Ecto neural progenitor cell (in vitro differentiated cells): ENCODE data around the gene TTF2.
"Not testable (repeated sequence)": the region's sequence is repeated elsewhere in the genome, so short reads cannot be mapped to it uniquely, and the experiment has no call there.

ENCODE experiments used
- DNase-seq: peaks from one replicate; pipeline ENCODE4 v3.0.0-alpha.2; 2018; ENCODE audit warnings: low spot score

TTF2 gene

GRCh38 chr1:117121589-117122329 is 61.6 kb downstream of the TTF2 start, which contains the start of gene TRIM45:
Gene TRIM45 (minus strand): TSS chr1:117121749. CDS start chr1:117121201, 548 bp downstream.
- DNase-seq, result peak; percentile 97

- DNase-seq, result no peak
Measured at GRCh38 chr1:117122330-117123025, 62.4 kb downstream of the TTF2 start.

DNA sequence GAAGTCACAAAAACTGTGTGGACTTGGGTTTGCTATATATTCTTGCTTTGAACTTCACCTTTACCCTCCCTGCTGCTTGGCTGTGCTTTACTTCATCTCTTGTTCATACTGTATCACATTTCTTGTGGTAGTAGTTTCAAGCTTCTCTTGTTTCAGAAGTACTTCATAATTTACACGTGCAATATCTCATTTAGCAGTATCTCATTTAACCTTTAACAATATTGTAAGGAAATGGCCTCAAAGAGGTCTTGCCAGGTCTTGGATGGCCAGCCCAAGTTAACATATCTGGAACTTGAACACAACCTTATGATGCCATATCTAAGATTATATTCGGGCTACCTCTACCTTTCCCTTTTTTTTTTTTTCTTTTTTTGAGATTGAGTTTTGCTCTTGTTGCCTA is 63.1 kb downstream of the TTF2 start:
- DNase-seq, result no peak

DNA sequence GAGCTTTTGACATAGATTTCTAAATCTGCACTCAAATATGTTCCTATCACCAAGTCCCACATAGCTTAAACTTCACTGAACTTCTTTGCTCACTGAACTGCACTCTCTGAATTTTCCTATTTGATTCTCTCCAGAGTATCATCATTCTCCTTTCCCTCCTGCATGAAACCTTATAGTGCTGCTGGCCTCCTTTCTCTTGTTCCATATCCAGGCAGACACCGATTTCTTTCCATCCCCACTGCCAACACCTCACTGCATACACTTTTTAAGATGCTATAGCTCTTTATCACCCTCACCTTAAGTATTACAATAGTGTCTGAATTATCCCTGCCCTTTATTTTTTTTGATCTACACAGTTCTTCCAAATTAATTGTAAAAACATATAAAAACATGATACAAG is 64.5 kb downstream of the TTF2 start:
- no peak for DNase-seq

DNA sequence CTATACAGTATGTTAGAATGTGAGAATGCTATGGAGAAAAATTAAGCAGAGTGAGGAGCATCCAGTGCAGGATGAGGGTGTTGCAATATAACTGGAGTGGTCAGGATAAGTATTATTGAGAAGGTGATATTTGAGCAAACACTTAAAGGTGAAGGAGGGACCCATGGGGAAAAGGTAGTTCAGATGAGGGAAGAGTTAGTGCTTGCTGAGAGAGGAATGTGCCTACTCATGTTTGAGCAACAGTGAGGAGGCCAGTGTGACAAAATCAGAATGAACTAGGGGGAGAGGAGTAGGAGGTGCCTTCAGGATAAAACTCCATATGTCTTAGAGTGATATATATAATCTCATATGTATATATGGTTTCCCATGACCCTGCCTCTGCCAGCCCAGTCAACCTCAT is 67.7 kb downstream of the TTF2 start:
- DNase-seq, result no peak

- DNase-seq, result no peak
Measured at GRCh38 chr1:117128323-117129079, 68.4 kb downstream of the TTF2 start.

DNA sequence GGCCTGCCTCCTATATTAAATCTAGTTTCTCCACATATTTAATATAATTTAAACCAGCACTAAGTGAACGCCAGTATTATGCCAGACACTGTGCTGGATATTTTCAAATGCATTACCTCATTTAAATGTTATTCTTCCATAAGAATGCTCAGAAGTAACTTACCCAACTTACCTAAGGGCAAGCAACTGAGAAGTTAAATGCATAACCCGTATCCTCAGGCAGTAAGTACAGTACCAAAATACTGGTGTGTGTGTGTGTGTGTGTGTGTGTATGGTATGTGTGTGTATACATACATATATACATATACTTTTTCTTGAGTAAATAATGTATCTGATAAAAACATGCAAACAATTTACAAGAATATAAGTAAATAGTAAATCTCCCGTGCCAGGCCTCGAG is 70.4 kb downstream of the TTF2 start:
- DNase-seq, result no peak

DNA sequence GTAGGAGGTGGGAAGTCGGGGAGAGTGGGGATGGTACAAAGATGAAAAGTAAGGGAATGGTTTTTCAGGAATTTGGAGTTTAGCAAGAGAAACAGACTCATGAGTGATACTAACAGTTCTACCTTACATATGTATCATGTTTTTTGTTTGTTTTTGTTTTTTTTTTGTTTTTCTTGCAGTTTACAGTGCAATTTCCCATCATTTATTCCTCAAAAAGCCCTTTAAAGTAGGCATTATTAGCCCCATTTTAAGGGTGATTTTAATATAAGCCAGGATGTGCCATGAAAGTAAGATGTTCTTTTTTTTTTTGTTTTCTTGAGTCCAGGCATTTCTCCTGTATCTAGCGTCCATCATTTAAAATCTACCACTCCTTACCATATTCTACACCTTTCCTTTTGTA is 75.2 kb downstream of the TTF2 start:
- no peak for DNase-seq

DNA sequence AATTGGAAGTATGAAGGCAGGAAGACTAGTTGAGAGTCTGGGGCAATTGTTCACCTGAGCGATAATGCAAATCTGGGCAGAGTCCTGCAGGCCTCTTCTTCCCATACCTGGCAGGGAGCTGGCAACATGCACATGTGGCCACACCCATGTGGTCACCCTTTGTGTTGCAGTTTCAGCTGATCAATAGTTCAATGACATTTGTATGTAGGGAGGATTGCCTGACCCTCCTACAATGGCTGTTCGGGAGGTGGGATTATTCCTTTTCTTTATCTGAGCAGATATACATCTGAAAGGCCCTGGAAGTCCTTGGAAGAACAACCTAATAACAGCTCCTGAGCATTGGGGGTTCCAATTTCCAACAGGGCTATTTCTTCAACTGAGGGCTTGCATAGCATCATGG is 76.6 kb downstream of the TTF2 start:
- no peak for DNase-seq

DNA sequence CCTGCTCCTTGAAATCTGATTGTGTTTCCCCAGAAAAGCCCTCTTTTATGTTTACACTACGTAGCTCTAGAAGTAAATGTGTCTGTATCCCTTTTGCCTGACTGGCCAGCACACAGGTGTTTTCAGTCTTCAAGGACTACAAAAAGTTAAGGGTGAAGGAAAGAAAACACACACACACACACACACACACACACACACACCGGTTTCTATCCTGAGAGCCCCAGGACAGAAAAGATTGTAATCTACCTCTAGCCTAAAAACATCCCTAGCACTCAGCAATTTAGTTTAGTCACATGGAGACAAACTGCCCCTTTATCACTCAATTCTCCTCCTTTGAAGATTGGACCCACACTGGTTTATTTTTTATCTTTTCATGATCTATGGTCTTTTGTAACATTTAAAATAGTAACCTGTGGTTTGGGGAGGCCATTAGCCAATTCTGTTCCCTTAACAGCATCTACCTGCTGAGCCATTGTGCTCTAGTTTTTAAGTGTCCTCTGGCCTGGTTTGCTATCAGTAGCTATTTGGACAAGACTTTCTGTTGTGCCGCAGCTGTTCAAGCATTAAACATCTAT is 77.2 kb downstream of the TTF2 start:
- DNase-seq, result no peak

DNA sequence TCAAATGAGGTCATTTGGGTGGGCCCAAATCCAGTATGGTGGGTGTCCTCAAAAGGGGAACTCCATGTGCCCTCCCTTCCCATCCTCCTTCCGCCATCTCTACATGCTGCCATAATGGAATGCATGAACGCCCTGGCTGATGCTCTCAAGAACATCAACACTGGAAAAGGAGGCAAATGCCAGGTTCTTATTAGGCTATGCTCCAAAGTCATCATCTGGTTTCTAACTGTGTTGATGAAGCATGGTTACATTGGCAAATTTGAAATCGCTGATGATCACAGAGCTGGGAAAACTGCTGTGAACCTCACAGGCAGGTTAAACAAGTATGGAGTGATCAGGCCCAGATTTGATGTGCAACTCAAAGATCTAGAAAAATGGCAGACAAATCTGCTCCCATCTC is 78.0 kb downstream of the TTF2 start:
- DNase-seq, result no peak

DNA sequence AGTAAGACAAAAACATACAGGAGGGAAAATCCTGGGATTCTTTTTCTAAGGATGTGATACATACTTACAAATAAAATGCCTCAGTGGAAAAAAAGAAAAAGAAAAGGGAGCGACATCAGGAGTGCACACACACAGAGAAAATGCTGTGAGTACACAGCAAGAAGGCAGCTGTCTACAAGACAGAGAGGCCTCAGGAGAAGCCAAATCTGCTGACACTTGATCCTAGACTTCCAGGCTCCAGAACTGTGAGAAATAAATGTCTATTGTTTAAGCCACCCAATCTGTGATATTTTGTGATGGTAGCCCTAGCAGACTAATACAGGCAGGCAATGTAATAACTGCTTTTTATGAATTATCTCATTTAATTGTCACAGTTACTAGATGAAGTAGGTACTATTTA is 78.4 kb downstream of the TTF2 start:
- no peak for DNase-seq

GRCh38 chr1:117142200-117142599 is 82.1 kb downstream of the TTF2 start:
- DNase-seq, result no peak

DNA sequence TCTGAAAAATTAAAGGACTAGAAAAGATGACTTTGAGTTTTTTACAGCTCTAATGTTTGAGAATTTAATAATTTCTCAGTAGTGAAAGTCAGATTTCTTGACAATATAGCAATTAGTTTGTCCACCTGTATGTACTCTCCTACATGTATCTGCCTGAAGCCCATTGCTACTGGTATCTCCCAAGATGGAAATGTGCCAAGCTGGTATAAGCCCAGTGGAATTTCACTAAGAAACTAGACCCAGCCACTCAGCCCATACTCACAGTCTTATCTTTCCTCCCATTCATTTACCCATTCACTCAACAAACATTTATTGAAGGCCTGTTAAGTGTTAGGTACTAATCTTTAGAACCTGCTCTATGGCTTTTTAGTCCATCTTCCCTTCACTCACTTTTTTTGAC is 83.0 kb downstream of the TTF2 start:
- DNase-seq, result no peak

- no peak for DNase-seq
Measured at GRCh38 chr1:117143871-117144270, 83.7 kb downstream of the TTF2 start.

DNA sequence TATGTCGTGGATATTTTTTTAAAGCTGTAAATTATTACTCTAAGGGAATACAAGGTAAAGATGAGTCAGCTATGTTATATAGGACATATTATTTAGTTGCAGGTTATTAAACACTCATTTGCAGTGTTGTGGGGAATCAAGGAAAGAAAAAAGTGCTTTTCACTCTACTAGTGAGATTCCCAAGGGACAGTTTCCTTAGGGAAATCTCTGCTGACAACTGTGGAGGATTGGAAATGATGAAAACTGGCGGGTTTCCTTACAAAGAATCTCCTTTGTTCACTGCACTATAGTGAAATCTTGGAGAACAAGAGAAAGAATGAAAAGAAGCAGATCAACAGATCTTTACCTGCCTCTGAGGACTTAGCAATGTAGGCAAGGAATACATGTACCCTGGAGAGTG is 85.9 kb downstream of the TTF2 start:
- no peak for DNase-seq

DNA sequence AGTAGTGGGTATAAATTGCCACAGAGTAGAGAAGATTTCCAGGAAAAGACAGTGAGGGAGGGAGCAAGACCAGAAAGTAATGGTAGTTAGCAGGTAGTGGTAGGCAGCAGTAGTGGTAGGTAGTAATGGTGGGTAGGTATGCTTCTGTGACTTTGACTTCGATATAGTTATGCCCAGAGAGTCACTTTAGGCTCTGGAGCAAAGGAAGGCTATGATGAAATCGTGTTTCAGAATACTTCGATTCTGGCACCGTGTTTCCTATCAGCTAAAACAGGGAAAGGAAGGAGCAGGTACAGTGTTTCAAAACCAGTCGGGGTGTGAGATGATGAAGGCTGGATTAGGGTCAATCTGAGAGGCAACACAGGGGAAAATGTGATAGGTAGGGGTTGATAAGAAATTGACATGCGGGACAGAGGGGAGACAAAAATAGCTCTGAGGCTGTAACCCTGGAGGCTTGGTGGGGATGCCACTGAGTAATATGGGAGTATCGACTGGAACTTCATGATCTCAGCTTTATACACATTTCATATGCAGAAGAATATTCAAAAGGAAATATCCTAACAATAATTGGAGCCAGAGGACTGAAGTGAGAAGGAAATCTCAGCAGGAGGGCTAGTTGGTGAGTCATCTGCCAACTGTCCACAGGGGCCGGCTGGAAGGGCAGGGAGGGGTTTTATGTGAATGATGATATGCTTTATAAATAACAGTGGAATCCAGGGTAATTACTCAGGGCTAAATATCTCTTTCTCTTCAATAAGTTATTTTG is 86.6 kb downstream of the TTF2 start:
- no peak for DNase-seq

- DNase-seq, result no peak
Measured at GRCh38 chr1:117147341-117147831, 87.3 kb downstream of the TTF2 start.

- DNase-seq, result no peak
Measured at GRCh38 chr1:117147856-117148588, 87.9 kb downstream of the TTF2 start.

DNA sequence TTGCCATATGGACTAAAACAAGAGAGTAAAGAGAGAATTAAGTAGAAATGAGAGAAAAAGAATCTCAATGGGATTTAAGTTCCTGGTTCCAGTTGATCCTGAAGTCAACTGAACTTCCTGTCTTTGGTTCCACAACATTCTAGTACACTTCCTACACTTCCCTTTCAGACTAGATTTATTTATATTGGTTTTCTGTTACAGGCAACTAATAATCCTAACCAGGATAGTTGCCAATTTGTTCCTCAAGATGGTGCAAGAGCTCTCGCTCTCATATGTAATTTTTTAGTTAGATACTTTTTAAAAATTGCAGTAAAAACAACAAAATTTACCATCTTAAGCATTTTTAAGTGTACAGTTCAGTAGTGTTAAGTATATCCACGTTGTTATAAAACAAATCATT is 90.2 kb downstream of the TTF2 start:
- DNase-seq, result no peak

DNA sequence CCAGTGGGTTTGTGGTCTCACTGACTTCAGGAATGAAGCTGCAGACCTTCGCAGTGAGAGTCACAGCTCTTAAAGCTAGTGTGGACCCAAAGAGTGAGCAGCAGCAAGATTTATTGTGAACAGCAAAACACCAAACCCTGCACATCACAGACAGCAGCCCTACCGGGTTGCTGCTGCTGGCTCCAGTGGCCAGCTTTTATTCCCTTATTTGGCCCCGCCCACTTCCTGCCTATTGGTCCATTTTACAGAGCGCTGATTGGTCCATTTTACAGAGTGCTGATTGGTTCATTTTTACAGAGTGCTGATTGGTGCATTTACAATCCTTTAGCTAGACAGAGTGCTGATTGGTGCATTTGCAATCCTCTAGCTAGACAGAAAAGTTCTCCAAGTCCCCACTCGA is 91.2 kb downstream of the TTF2 start:
- DNase-seq, result not testable (repeated sequence)
